CD8-positive, alpha-beta memory T cell (primary cell): ENCODE data around the gene COX5A. TPM values are rescaled to one million over a fixed set of nuclear protein-coding genes. Genes with fewer than 3 reads are reported as not detected.

Experiments used
- CTCF ChIA-PET: fragments of 350-600 bp; sonication (Branson Sonifier 250); formaldehyde crosslinking; loops from one replicate; lab custom pipeline; 2021; ENCODE audit warnings: antibody characterized with exemption; lab: Charles Lee
- POLR2A ChIA-PET: fragments of 350-600 bp; sonication (Branson Sonifier 250); formaldehyde crosslinking; loops from one replicate; lab custom pipeline; 2021; ENCODE audit warnings: antibody characterized with exemption; lab: Charles Lee
- DNase-seq, 5 donors: peaks; one replicate each; pipeline versions ENCODE4 v3.0.0 to v3.0.0-alpha.2; 2020 to 2022; ENCODE audit warnings: mixed read lengths in 1 of 5
- H3K27ac ChIP-seq: one replicate; pipeline ENCODE4 v1.7.0; 2013; ENCODE audit warnings: low read depth, mild to moderate bottlenecking, low read length, moderate library complexity
- H3K27me3 ChIP-seq: 2 replicates; pipeline ENCODE4 v1.7.0; 2013; ENCODE audit warnings: low read length, mild to moderate bottlenecking; ENCODE audit not compliant: insufficient read depth, poor library complexity, severe bottlenecking
- H3K36me3 ChIP-seq: 2 replicates; pipeline ENCODE4 v1.7.0; 2013; ENCODE audit warnings: mild to moderate bottlenecking, low read length, moderate library complexity; ENCODE audit not compliant: insufficient read depth
- H3K4me1 ChIP-seq: 2 replicates; pipeline ENCODE4 v1.7.0; 2013; ENCODE audit warnings: mild to moderate bottlenecking, low read length, moderate library complexity; ENCODE audit not compliant: insufficient read depth
- H3K4me3 ChIP-seq: 2 replicates; pipeline ENCODE4 v1.7.0; 2013; ENCODE audit warnings: mild to moderate bottlenecking, low read length
- H3K9me3 ChIP-seq: 2 replicates; pipeline ENCODE4 v1.7.0; 2013; ENCODE audit warnings: mild to moderate bottlenecking, low read length
- H3K27ac Mint-ChIP-seq, 8 donors: one replicate each; pipeline ENCODE4 v1.8.0; 2020 to 2021; ENCODE audit warnings: mixed read lengths in 8 of 8, mild to moderate bottlenecking in 6 of 8, inconsistent platforms in 3 of 8, moderate library complexity in 3 of 8
- H3K27me3 Mint-ChIP-seq, 2 donors: one replicate each; pipeline ENCODE4 v1.8.0; 2020 to 2021; ENCODE audit warnings: mixed read lengths in 2 of 2, mild to moderate bottlenecking in 1 of 2, moderate library complexity in 1 of 2
- H3K36me3 Mint-ChIP-seq, 3 donors: one replicate each; pipeline ENCODE4 v1.8.0; 2020 to 2021; ENCODE audit warnings: mixed read lengths in 3 of 3, inconsistent platforms in 1 of 3, mild to moderate bottlenecking in 1 of 3
- H3K4me1 Mint-ChIP-seq, 3 donors: one replicate each; pipeline ENCODE4 v1.8.0; 2020 to 2021; ENCODE audit warnings: mixed read lengths in 3 of 3, inconsistent platforms in 1 of 3, mild to moderate bottlenecking in 1 of 3
- H3K4me3 Mint-ChIP-seq, 7 donors: one replicate each; pipeline ENCODE4 v1.8.0; 2020 to 2021; ENCODE audit warnings: mixed read lengths in 7 of 7, mild to moderate bottlenecking in 6 of 7, moderate library complexity in 4 of 7, inconsistent platforms in 2 of 7
- H3K9me3 Mint-ChIP-seq, 5 donors: one replicate each; pipeline ENCODE4 v1.8.0; 2020 to 2022; ENCODE audit warnings: mixed read lengths in 5 of 5, mild to moderate bottlenecking in 3 of 5, moderate library complexity in 2 of 5, inconsistent platforms in 1 of 5
- polyA plus RNA-seq: library from polyadenylated mRNA; unstranded; fragments of 300-500 nt; fragmentation: Illumina TruSeq; gene quantifications from one replicate; pipeline ENCODE4 v1.2.3, GENCODE V29; 2021
- total RNA-seq, 2 experiments: library from RNA; stranded (reverse); gene quantifications; one replicate each; pipeline ENCODE4 v1.2.3, GENCODE V29; 2021

Gene COX5A
- total and polyA plus RNA-seq, 3 experiments from 2014 or later: 326 to 362 (median 351) TPM

GRCh38 chr15:74870436-74871215 lies 67.2 kb downstream of the COX5A start:
- peak overlapping the region; percentile 13 for H3K27ac ChIP-seq
- Mint-ChIP-seq H3K27ac (peak overlapping the region; percentile 80 to 96 (median 90)), H3K4me1 (peaks cover 68 to 76% (median 75%) of the 10 kb centered on the region in 3 donors), H3K36me3 (peaks cover 4 to 51% (median 7%) of the 10 kb centered on the region in 3 donors), H3K4me3 (peak overlapping the region; percentile 70 to 99 (median 94)), H3K9me3 (no peaks in the 10 kb centered on the region), H3K27me3 (peaks cover 0 to 1% of the 10 kb centered on the region in 2 donors)
- H3K27me3 ChIP-seq: no peaks in the 10 kb centered on the region
- peak overlapping the region; percentile 21 for H3K4me3 ChIP-seq
- H3K36me3 ChIP-seq: no peaks in the 10 kb centered on the region
- H3K9me3 ChIP-seq: no peaks in the 10 kb centered on the region
- ChIA-PET CTCF (interaction anchor here (0.6 to 5.2 kb wide), 11 partner anchors 12 to 207 kb away, joined by 3 to 33 read pairs (median 6); partner anchors contain the start of gene FAM219B), POLR2A (interaction anchor here (0.8 to 1.1 kb wide), 2 partner anchors 20 to 27 kb away, joined by 4 read pairs; partner anchors contain the start of gene ULK3)
- peaks cover 66% of the 10 kb centered on the region for H3K4me1 ChIP-seq
- DNase-seq: no peak

Other genes with a start within 250 kb of the COX5A start
- 10 to 100 TPM; 50.9 to 52.0 TPM for gene EDC3, start 242.0 kb downstream of the COX5A start, total RNA-seq
- 29.9 TPM for gene EDC3, start 242.0 kb downstream of the COX5A start, polyA plus RNA-seq
- gene CYP1A1, start 212.5 kb downstream of the COX5A start, total RNA-seq: 1 to 10 TPM; 2.4 to 2.6 TPM
- gene CYP1A1, start 212.5 kb downstream of the COX5A start, polyA plus RNA-seq: 0.09 TPM
- gene CYP1A2, start 189.2 kb downstream of the COX5A start, total RNA-seq: not detected
- not detected for gene CYP1A2, start 189.2 kb downstream of the COX5A start, polyA plus RNA-seq
- gene CSK, start 156.0 kb downstream of the COX5A start, total RNA-seq: 100 to 1,000 TPM; 288 to 294 TPM
- 154 TPM for gene CSK, start 156.0 kb downstream of the COX5A start, polyA plus RNA-seq
- under 1 TPM in 1 of 2 experiments, not detected in 1; 0.27 TPM for gene LMAN1L, start 125.2 kb downstream of the COX5A start, total RNA-seq
- gene LMAN1L, start 125.2 kb downstream of the COX5A start, polyA plus RNA-seq: not detected
- gene CPLX3, start 111.4 kb downstream of the COX5A start, total RNA-seq: not detected
- not detected for gene CPLX3, start 111.4 kb downstream of the COX5A start, polyA plus RNA-seq
- 10 to 100 TPM; 53.9 to 60.1 TPM for gene ULK3, start 94.9 kb downstream of the COX5A start, total RNA-seq
- 43.1 TPM for gene ULK3, start 94.9 kb downstream of the COX5A start, polyA plus RNA-seq
- gene SCAMP2, start 64.7 kb downstream of the COX5A start, total RNA-seq: 10 to 100 TPM; 82.8 to 84.2 TPM
- 154 TPM for gene SCAMP2, start 64.7 kb downstream of the COX5A start, polyA plus RNA-seq
- gene MPI, start 48.0 kb downstream of the COX5A start, total RNA-seq: 10 to 100 TPM; 40.4 to 43.0 TPM
- gene MPI, start 48.0 kb downstream of the COX5A start, polyA plus RNA-seq: 61.1 TPM
- gene FAM219B, start 31.2 kb downstream of the COX5A start, total RNA-seq: 10 to 100 TPM; 45.0 to 47.7 TPM
- gene FAM219B, start 31.2 kb downstream of the COX5A start, polyA plus RNA-seq: 32.3 TPM
- gene RPP25, start 18.7 kb upstream of the COX5A start, total RNA-seq: 1 to 10 TPM; 6.1 to 7.4 TPM
- gene RPP25, start 18.7 kb upstream of the COX5A start, polyA plus RNA-seq: 2.5 TPM
- 1 to 10 TPM in 1 of 2 experiments, under 1 TPM in 1; 0.74 to 1.1 TPM for gene SCAMP5, start 57.5 kb upstream of the COX5A start, total RNA-seq
- 0.16 TPM for gene SCAMP5, start 57.5 kb upstream of the COX5A start, polyA plus RNA-seq
- gene PPCDC, start 85.5 kb upstream of the COX5A start, total RNA-seq: 10 to 100 TPM; 35.5 to 39.2 TPM
- 12.8 TPM for gene PPCDC, start 85.5 kb upstream of the COX5A start, polyA plus RNA-seq